Mononuclear cell (primary cell): Measurements from ENCODE around the gene ZIC4. TPM values are rescaled to one million over a fixed set of nuclear protein-coding genes. Genes with fewer than 3 reads are reported as not detected.

Source experiments
- H3K27me3 ChIP-seq: 2 replicates; pipeline ENCODE4 v1.6.0; 2011; ENCODE audit warnings: low read length, control low read depth; ENCODE audit not compliant: insufficient read depth
- H3K4me1 ChIP-seq: 2 replicates; pipeline ENCODE4 v1.5.1; 2011; ENCODE audit warnings: mild to moderate bottlenecking, low read length, control low read depth; ENCODE audit not compliant: insufficient read depth
- H3K4me3 ChIP-seq: 2 replicates; pipeline ENCODE4 v1.5.1; 2011; ENCODE audit warnings: mild to moderate bottlenecking, low read length, moderate library complexity
- H3K9me3 ChIP-seq: 2 replicates; pipeline ENCODE4 v1.5.1; 2011; ENCODE audit warnings: low read depth, mild to moderate bottlenecking, control low read depth, low read length
- total RNA-seq: library from RNA; depleted of rRNA; stranded (reverse); fragments of >200 nt; gene quantifications from one replicate; pipeline ENCODE4 v1.2.3, GENCODE V29; 2012

Gene ZIC4
- total RNA-seq, 1 donor, result not detected

DNA sequence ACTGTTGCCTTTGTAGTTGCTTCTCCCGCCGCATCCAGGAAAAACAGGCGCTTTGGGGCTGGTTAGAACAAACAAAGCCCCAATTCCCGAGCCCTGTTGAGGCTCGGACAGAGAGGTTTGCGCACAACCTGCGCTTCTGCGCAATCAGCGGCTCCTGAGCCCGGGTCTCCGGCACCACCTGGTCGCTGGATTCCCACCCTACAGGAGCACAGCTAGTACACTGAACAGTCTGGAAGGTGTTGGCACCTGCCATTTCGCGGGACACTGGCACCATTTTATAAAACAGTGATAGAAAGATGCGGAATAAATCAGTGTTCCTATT is 13.8 kb downstream of the ZIC4 start:
- Histone ChIP-seq H3K27me3 (peaks cover 97% of the 10 kb centered on the region), H3K9me3 (no peaks in the 10 kb centered on the region), H3K4me3 (no peak overlapping the region), H3K4me1 (no peaks in the 10 kb centered on the region)

DNA sequence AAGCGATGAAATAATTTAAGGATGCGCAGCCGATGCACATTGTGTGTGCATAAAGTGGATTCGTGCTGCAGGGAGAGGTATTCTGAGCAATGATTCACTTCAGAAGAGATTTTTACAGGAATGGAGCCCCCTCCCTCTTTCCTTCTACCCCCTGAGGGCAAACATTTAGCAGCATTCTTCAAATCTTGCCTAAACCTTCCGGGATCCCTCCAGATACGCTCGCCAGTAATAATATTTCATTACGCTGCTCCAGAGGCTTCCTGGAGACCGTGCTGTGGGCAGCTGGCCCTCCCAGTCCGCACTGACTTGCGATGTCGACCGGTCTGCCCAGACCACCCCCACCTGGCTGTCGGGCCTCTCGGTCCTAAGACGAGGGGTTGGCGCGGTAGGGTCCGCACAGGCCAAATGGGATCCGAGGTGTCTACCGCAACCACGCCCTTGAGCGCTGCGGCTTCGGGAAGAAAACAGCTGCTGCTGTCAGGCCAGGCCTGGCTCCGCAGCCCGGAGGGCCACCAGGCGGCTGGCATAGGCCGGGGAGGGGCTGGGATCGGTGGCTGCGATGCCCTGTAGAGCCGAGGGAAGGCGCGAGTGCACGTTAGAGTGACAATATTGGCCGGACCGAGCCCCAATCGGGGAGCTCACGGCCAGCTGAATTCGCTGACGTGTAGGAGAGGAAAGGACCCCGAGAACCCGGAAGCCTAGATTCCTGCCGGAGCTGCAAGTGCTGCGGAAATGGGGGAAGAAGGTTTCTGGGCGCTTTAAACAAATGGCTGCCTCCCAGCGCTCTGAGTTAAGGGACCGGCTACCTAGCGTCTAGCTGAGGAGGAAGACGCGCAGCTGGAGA is 14.3 kb downstream of the ZIC4 start:
- peaks cover 97% of the 10 kb centered on the region for H3K27me3 ChIP-seq
- H3K4me1 ChIP-seq, result no peaks in the 10 kb centered on the region
- no peaks in the 10 kb centered on the region for H3K9me3 ChIP-seq
- no peak overlapping the region for H3K4me3 ChIP-seq

DNA sequence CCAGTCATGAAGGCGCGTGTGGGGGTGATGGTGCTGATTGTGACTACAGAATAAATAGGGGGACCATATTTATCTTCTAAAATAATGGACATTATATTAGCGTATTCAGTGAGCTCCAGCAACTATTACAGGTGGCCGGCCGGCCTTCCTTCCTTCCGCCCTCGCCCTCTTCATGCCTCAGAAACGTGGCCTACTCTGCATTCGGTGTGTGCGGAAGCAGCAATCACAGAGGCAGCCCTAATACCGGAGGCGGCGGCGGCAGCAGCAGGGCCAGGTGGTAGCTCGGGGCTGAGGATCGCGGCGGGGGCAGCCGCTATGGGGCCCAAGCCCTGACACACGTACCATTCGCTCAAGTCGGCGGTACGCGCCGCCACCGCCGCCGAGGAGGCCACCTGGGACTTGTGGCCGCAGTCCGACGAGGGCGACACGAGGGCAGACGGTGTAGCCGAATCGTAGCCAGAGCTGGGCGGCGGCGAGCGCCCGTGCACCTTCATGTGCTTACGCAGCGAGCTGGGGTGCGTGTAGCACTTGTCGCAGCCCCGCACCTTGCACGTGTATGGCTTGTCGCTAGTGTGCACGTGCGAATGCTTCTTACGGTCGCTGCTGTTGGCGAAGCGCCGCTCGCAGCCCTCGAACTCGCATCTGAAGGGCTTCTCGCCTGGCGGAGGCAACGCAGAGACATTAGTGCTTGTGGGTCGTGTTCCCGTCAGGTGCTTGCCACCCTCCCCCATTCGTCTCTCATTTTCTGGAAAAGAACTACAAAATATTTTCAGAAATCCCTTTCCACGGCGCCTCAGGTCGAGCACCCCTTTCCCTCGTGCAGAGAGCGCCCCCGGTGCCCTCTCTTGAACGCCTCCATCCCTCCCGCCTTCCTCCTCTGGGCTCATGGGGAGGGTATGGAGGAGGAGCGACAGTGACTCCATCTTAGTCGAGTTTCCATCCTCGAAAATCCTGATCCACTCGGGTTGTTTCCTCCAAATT is 15.5 kb downstream of the ZIC4 start:
- Histone ChIP-seq H3K9me3 (no peaks in the 10 kb centered on the region), H3K27me3 (peaks cover 97% of the 10 kb centered on the region), H3K4me3 (no peak overlapping the region), H3K4me1 (no peaks in the 10 kb centered on the region)

DNA sequence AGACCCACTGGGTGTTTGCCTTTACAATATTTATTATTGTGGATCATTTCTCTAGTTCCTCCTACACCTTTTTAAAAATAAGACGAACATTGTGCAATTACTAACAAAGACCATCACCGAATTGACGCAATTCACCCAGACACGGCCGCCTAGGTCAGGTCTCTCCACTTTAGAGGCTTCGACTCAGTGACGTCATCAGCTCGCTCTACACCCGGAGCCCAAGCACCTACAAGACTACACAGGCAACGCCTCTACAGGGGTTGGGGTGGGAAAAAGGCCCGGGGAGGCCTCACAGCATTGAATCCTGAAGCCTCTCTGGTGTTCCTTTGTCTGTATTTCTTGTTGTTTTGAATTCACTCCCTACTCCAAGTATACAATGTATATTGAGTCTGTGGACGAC is 16.6 kb downstream of the ZIC4 start:
- Histone ChIP-seq H3K27me3 (peaks cover 97% of the 10 kb centered on the region), H3K4me3 (no peak overlapping the region), H3K4me1 (no peaks in the 10 kb centered on the region), H3K9me3 (no peaks in the 10 kb centered on the region)

DNA sequence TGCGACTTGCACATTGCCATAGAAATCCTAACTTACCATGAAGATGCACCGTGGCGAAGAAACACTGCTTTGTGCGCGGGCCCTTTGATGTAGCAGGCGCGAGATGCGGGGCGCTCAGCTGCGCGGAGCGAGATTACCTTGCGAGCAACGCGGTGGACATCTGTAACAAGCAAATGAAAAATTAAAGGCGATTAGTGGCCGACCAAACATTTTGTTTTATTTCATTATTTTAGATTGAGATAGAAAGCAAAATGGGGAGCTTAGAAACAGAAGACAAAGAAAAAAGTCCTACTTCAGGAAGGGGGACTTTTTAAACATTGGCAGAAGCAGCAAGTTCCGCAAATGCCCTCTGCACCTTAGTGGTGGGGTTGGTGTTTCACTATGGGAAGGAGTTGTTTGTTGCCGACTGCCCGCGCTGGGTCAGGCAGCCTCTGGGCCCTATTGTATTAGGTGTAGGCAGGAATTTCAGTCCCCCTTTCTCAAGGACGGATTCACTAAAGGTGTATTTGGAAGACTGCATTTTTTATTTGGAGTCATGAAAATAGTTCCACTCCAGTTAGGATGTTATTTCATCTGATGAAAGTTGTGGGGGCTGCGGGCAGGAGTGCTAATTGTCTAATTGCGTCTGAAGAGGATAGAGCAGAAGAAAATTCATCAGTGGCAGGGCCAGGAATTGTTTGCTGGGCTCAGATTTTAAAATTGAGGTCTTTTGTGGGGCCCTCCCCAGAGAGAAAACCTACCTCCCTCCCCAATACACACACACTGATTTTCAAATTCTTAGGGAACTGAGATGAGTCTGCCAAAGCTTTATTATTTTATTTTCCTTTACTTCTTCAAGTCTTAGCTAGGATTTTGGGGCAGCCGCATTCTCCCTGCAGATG is 17.4 kb downstream of the ZIC4 start:
- H3K4me3 ChIP-seq, result no peak overlapping the region
- H3K27me3 ChIP-seq, result peaks cover 97% of the 10 kb centered on the region
- no peaks in the 10 kb centered on the region for H3K4me1 ChIP-seq
- no peaks in the 10 kb centered on the region for H3K9me3 ChIP-seq

DNA sequence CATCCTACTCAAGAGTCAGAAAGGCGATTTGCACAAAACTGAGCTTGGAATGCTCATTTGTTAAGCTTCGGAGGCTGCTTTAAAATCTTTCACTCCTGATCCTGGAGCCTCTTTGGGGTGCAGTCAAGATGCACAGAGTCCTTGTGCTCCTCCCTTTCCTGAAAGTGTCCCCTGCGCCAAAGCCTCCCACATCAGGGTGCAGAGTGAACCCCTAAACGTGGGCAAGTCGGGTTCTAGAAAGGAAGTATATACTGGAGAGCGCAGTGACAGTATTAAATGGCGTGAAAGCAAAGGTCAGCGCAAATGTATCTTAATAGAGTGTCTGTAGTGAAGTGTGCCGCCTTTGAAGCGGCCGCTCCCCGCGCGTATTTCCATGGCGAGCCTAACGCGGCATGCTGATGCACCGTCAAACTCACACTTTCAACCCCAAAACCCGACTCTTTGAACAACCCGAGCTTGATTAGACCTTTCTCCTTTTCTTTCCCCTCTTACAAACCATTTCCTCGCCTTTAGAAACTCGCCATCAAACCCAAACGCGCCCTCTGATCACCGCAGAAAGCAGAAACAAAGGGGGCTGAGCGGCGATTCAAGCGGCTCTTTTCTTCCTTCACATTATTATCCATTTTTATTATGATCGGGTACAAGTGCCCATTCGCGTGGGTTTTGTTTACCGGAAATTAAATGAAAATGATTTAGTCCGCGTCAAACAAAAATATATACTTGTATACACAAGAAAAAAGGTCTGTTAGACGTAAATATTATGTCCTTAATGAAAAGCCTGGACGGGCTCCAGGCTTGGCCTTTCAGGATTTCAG is 18.3 kb downstream of the ZIC4 start:
- Histone ChIP-seq H3K27me3 (peaks cover 97% of the 10 kb centered on the region), H3K4me3 (no peak overlapping the region), H3K4me1 (no peaks in the 10 kb centered on the region), H3K9me3 (no peaks in the 10 kb centered on the region)

DNA sequence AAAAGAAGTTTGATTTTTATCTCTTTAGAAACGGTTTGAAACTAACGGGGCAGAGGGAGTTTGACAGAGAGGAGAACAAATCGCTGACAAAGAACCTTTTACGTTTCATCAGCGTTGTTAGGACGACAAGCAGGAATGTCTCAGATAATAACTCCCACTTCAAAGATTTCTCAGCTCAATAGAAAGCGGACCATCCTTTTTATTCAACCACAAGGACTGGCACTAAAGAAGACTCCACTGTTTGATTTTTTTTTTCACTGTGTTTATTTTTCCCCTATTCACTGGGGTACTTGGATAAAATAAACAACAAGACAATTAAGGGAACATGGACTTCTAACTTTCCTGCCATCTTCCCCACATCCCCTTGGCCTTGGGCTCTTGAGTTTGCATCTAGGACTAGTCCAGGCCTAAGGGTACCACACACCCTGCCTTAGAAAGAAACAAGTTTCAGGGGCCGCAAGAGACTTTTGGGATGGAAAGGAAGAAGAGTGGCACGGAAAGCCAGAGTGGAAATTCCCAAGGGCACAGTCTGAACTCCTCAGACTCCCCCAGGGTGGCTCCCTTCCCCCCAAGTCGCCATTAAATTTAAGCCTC is 19.0 kb downstream of the ZIC4 start:
- no peak overlapping the region for H3K4me3 ChIP-seq
- H3K27me3 ChIP-seq, result peaks cover 97% of the 10 kb centered on the region
- H3K9me3 ChIP-seq, result no peaks in the 10 kb centered on the region

DNA sequence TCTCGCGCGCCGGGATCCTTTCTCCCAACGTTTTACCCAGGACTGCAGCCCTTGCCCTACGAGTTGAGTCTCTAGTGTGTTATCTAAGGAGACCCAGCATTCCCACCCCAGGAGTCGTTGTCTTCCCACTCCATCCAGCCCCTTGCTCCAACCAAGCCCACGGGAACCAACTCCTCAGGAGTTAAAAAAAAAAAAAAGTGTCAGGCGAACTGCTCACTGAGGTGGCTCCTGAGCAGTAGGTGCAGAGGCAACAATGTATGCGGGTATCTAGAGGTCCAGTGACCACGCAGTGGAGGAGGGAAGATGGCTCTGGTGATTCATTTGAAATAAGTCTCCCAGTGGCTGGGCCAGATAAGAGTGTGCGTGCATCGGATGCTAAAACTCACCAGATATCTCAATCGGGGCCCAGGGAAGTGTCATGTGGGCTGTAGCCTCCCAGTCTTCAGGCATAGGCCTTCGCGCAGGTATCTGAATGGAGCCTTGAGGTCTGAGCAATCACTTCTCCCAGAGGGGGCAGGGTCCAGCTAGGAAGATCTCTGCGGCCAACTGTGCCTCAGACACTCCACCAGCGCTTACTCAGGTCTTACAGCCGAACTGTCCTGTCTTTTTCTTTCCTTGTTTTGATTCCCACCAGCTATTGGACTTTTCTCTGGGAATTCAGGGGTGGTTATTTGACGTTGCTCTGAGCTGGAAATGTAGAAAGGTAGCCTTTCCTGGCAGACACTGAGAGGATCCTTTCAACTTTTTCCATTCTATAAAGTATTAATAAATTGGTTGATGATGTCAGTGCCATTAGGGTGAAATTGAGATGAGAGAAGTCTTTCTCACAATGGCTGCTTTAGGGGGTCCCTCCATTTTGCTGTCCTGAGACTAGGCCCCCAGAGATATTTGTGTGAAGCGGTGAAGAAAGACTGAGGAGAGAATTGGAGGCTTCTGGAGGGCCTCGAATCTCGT is 21.0 kb downstream of the ZIC4 start:
- H3K4me3 ChIP-seq, result no peak overlapping the region
- H3K4me1 ChIP-seq, result no peaks in the 10 kb centered on the region
- H3K9me3 ChIP-seq, result no peaks in the 10 kb centered on the region
- H3K27me3 ChIP-seq, result peaks cover 99% of the 10 kb centered on the region

More for the DNA sequence above, 19.0 kb downstream of the ZIC4 start:
- H3K4me1 ChIP-seq, result no peaks in the 10 kb centered on the region

DNA sequence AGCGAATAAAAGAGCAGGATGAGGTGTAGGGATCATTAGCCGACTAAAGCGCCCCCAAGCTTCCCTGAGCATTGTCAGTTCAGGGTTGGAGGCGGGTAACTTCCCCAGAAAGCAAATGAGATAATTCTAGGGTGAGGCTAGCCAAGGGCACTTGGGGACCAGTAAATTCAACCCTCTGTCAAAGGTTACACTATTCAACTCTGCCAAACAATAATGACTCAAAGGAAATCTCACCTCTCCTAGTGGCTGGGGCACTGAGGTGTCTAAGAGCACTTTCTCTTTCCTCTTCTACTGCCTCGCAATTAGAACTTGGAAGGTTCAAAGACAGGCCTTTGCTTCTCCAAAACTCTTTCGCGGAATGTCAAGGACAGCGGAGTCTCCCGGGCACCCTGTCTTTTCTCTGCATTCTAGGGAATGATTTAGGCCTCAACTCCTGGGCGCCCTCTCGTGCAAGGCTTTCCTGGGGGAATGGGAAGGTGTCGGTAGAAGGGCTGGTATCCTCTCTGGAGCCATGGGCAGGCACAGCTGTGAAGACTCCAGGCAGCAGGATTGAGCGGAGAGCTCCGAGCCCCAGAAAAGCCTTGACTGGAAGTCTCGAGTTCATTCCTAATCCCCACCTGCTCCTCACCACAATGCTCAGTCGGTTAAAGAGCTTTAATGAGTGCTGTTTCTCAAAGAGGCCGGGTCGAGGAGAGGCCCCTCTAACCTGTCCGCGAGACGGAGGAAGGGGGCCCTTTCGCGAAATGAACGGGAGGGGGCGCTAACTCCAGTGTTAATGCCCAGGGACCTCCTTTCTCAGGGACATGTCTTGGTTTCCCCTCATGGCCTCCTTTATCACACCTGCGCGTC is 21.9 kb downstream of the ZIC4 start:
- no peaks in the 10 kb centered on the region for H3K9me3 ChIP-seq
- no peaks in the 10 kb centered on the region for H3K4me1 ChIP-seq
- H3K4me3 ChIP-seq, result no peak overlapping the region
- peaks cover 99% of the 10 kb centered on the region for H3K27me3 ChIP-seq

DNA sequence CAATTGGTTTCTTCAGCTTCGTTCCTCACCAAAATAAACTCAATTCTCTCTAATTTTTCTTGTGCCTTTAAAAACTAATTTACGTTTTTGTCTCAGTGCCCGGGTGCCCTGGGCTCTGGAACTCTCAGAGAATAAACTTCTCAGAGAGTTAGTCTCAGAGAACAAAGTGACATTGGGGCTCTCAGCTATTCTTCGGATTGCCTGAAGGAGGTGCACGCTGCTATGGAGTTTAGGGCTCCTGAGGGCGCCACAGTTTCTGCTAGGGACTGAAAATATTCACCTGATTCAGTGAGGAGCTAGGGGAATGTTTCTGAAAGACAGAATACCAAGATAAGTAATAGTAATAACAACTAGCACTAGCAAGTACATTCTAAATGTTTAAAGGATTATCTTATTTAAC is 22.7 kb downstream of the ZIC4 start:
- H3K27me3 ChIP-seq, result peaks cover 99% of the 10 kb centered on the region
- H3K4me1 ChIP-seq, result no peaks in the 10 kb centered on the region
- no peak overlapping the region for H3K4me3 ChIP-seq
- H3K9me3 ChIP-seq, result no peaks in the 10 kb centered on the region

DNA sequence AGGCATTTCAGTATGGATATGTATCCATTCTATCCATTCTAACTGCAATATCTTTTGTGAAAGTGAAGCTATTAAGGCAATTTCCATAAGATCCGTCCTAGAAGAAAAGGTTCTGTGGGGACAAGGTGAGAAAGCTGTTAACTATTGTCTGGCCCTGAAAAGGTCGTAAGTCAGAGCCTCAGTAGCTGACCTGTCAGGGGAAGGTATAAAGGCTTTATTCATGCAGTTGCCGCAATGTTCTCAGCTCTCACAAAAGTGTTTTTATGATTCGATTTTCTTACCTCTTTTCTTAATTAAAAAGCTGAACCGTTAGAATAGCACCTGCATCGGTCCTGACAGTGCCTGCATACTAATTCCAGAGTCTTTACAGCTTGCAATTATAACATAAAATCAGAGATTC is 24.7 kb downstream of the ZIC4 start:
- Histone ChIP-seq H3K27me3 (peaks cover 99% of the 10 kb centered on the region), H3K9me3 (no peaks in the 10 kb centered on the region), H3K4me3 (no peak overlapping the region), H3K4me1 (no peaks in the 10 kb centered on the region)

DNA sequence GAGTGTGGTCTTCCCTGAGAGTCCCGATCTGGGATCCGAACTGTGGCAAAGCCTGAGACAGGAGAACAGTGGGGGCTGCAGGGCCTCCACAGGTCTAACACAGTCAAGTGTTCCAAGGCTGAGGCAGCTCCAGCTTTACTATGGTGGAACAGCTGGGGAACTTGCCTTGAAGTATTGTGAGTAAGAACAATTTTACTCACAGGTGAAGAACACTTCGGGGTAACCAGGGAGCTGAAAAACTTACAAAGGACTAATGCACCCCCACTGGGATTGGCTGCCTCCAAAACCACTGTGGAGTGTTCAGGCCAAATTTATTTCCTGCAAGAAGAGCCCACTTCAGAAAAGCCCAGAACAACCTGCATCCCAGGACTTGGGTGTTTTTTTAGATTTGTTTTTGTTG is 25.4 kb downstream of the ZIC4 start:
- Histone ChIP-seq H3K27me3 (peaks cover 98% of the 10 kb centered on the region), H3K4me1 (no peaks in the 10 kb centered on the region), H3K4me3 (no peak overlapping the region), H3K9me3 (no peaks in the 10 kb centered on the region)
